GM23338 (cell line): ENCODE data around the gene PPP2R5B. TPM values are rescaled to one million over a fixed set of nuclear protein-coding genes. Genes with fewer than 3 reads are reported as not detected.

Experiments
- ATAC-seq: fragments of 200-7000 bp; cut with Tn5 transposase; 3 replicates; pipeline ENCODE4 v1.9.1; 2020
- DNase-seq: peaks from one replicate; pipeline ENCODE4 v3.0.0-alpha.2; 2015; ENCODE audit warnings: low spot score
- H2AFZ ChIP-seq: fragments of 200-600 bp; sonication (generic); 2 replicates; pipeline ENCODE4 v1.8.0; 2016; ENCODE audit warnings: antibody characterized with exemption, mild to moderate bottlenecking, moderate library complexity
- H3F3A ChIP-seq: fragments of 200-600 bp; sonication (generic); replicated peaks from 2 replicates; pipeline ENCODE4 v1.8.0; 2017; ENCODE audit warnings: antibody characterized with exemption, mixed run types, low read depth
- H3K27ac ChIP-seq: fragments of 200-600 bp; sonication (generic); 2 replicates; pipeline ENCODE4 v1.6.1; 2016; ENCODE audit warnings: low read depth
- H3K27me3 ChIP-seq: fragments of 200-600 bp; sonication (generic); 2 replicates; pipeline ENCODE4 v1.8.0; 2016; ENCODE audit warnings: mild to moderate bottlenecking, mixed run types, moderate library complexity; ENCODE audit not compliant: insufficient read depth
- H3K36me3 ChIP-seq: fragments of 200-600 bp; sonication (generic); 2 replicates; pipeline ENCODE4 v1.8.0; 2016; ENCODE audit warnings: mild to moderate bottlenecking; ENCODE audit not compliant: insufficient read depth
- H3K4me1 ChIP-seq: fragments of 200-600 bp; sonication (generic); 2 replicates; pipeline ENCODE4 v1.8.0; 2016; ENCODE audit warnings: mild to moderate bottlenecking, moderate library complexity; ENCODE audit not compliant: insufficient read depth
- H3K4me2 ChIP-seq: fragments of 200-600 bp; sonication (generic); 2 replicates; pipeline ENCODE4 v1.7.1; 2017; ENCODE audit warnings: mixed run types
- H3K4me3 ChIP-seq: fragments of 200-600 bp; sonication (generic); 2 replicates; pipeline ENCODE4 v1.6.1; 2016; ENCODE audit warnings: mixed run types
- H3K79me2 ChIP-seq: fragments of 200-600 bp; sonication (generic); replicated peaks from 2 replicates; pipeline ENCODE4 v1.8.0; 2017; ENCODE audit warnings: mild to moderate bottlenecking; ENCODE audit not compliant: insufficient read depth
- H3K9me2 ChIP-seq: fragments of 200-600 bp; sonication (generic); 2 replicates; pipeline ENCODE4 v1.8.0; 2017; ENCODE audit not compliant: insufficient read depth
- H4K20me1 ChIP-seq: fragments of 200-600 bp; sonication (generic); replicated peaks from 2 replicates; pipeline ENCODE4 v1.8.0; 2017; ENCODE audit warnings: mild to moderate bottlenecking; ENCODE audit not compliant: insufficient read depth
- H3K27ac Mint-ChIP-seq: 2 replicates; pipeline ENCODE4 v1.8.0; 2020; ENCODE audit warnings: inconsistent platforms, mild to moderate bottlenecking, moderate library complexity, mixed read lengths
- H3K27me3 Mint-ChIP-seq: 3 replicates; pipeline ENCODE4 v1.8.0; 2022; ENCODE audit warnings: low read depth, mild to moderate bottlenecking, moderate library complexity, mixed read lengths, inconsistent platforms; ENCODE audit not compliant: insufficient read depth, poor library complexity
- H3K36me3 Mint-ChIP-seq: 3 replicates; pipeline ENCODE4 v1.8.0; 2021; ENCODE audit warnings: low read depth, mild to moderate bottlenecking, inconsistent platforms, moderate library complexity, mixed read lengths
- H3K4me1 Mint-ChIP-seq: 3 replicates; pipeline ENCODE4 v1.8.0; 2020; ENCODE audit warnings: mild to moderate bottlenecking, inconsistent platforms, mixed read lengths
- H3K4me3 Mint-ChIP-seq: 3 replicates; pipeline ENCODE4 v1.8.0; 2021; ENCODE audit warnings: moderate library complexity, mild to moderate bottlenecking, inconsistent platforms, mixed read lengths
- H3K9me3 Mint-ChIP-seq: 3 replicates; pipeline ENCODE4 v1.8.0; 2020; ENCODE audit warnings: moderate library complexity, mild to moderate bottlenecking, inconsistent platforms, mixed read lengths
- CREB1 ChIP-seq: fragments of 250-450 bp; sonication (Bioruptor Pico); IDR thresholded peaks from 2 replicates; pipeline ENCODE4 v1.5.0; 2020; ENCODE audit warnings: low read depth, mild to moderate bottlenecking, moderate library complexity
- EZH2 ChIP-seq: fragments of 200-600 bp; sonication (generic); IDR thresholded peaks from one replicate; pipeline ENCODE4 v1.8.0; 2017; ENCODE audit warnings: antibody characterized with exemption, mild to moderate bottlenecking, low read depth; ENCODE audit not compliant: unreplicated experiment
- EZH2phosphoT487 ChIP-seq: fragments of 200-600 bp; sonication (generic); IDR thresholded peaks from one replicate; pipeline ENCODE4 v1.8.1; 2018; ENCODE audit warnings: antibody characterized with exemption; ENCODE audit not compliant: unreplicated experiment
- JUNB ChIP-seq: IDR thresholded peaks from one replicate; pipeline ENCODE4 v1.6.1; 2016; ENCODE audit warnings: antibody characterized with exemption; ENCODE audit not compliant: unreplicated experiment
- NANOG ChIP-seq: IDR thresholded peaks from 2 replicates; pipeline ENCODE4 v1.6.1; 2016; ENCODE audit warnings: antibody characterized with exemption, borderline replicate concordance
- POLR2AphosphoS5 ChIP-seq: IDR thresholded peaks from 2 replicates; pipeline ENCODE4 v1.6.1; 2016; ENCODE audit warnings: antibody characterized with exemption, low read depth
- STAT1 ChIP-seq: IDR thresholded peaks from one replicate; pipeline ENCODE4 v1.6.1; 2016; ENCODE audit warnings: antibody characterized with exemption; ENCODE audit not compliant: unreplicated experiment
- ZNF114 ChIP-seq: fragments of 250-450 bp; sonication (Bioruptor Pico); IDR thresholded peaks from 2 replicates; pipeline ENCODE4 v1.5.0; 2020; ENCODE audit warnings: mild to moderate bottlenecking, moderate library complexity
- ZNF331 ChIP-seq: fragments of 250-450 bp; sonication (Bioruptor Pico); IDR thresholded peaks from 2 replicates; pipeline ENCODE4 v1.5.0; 2020; ENCODE audit warnings: low read depth, mild to moderate bottlenecking, moderate library complexity
- polyA plus RNA-seq: library from polyadenylated mRNA; unstranded; fragments of >200 nt; fragmentation: Nextera tagmentation; extraction: Ambion mirVana; gene quantifications from 2 replicates; pipeline ENCODE4 v1.2.1, GENCODE V29; 2016
- total RNA-seq: library from RNA; depleted of rRNA; stranded (reverse); fragments of >200 nt; shearing (Covaris generic); gene quantifications from 2 replicates; pipeline ENCODE4 v1.2.3, GENCODE V29; 2014
- TF ChIP-seq, protein P1 (sequence below), 2 experiments: fragments of 200-600 bp in 1 of 2; sonication (generic) in 1 of 2; conservative IDR thresholded peaks; 2 replicates each; pipeline versions ENCODE4 v1.5.1 to v1.6.1; 2016 to 2017; ENCODE audit warnings: antibody characterized with exemption in 2 of 2, low read depth in 2 of 2, mild to moderate bottlenecking in 2 of 2, moderate library complexity in 1 of 2
- TF ChIP-seq, protein P2 (sequence below): fragments of 250-450 bp; sonication (Bioruptor Pico); IDR thresholded peaks from 2 replicates; pipeline ENCODE4 v1.5.0; 2020; ENCODE audit warnings: mild to moderate bottlenecking, moderate library complexity
- TF ChIP-seq, protein P3 (sequence below): IDR thresholded peaks from one replicate; pipeline ENCODE4 v1.6.1; 2018; ENCODE audit warnings: antibody characterized with exemption; ENCODE audit not compliant: unreplicated experiment
- TF ChIP-seq, protein P4 (sequence below): IDR thresholded peaks from 2 replicates; pipeline ENCODE4 v1.6.1; 2016; ENCODE audit warnings: antibody characterized with exemption

The PPP2R5B gene
- total and polyA plus RNA-seq, 2 experiments from 2014 or later: 2.8 to 5.8 TPM

DNA sequence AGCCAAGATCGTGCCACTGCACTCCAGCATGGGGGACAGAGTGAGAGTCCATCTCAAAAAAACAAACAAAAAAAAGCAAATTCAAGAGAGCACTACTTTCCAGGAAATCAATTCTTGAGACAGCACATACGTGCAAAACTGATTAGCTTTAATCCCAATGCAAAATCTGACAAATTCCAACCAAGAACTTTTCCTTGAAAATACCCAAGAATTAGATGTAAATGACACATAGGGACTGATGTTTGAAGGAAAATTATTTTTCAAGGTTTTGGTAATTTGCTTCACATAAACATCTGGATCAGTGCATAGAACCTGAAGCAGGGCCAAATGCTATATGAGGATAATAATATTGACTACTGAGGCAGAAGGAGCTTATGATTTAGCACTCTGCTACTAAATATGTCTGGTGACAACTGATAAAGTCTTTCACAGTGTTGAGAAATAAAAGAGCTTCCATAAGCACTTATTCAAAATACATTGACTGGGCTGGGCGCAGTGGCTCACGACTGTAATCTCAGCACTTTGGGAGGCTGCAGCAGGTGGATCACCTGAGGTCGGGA is 38.7 kb downstream of the PPP2R5B start:
- H3K4me3 ChIP-seq: no peak overlapping the region

More for the DNA sequence above, 38.7 kb downstream of the PPP2R5B start:
- no peaks in the 10 kb centered on the region for H4K20me1 ChIP-seq
- Mint-ChIP-seq H3K9me3 (no peaks in the 10 kb centered on the region), H3K27me3 (peaks cover 5% of the 10 kb centered on the region), H3K27ac (no peak overlapping the region), H3K4me1 (no peaks in the 10 kb centered on the region), H3K36me3 (no peaks in the 10 kb centered on the region), H3K4me3 (no peak overlapping the region)
- no peak for TF ChIP-seq POLR2AphosphoS5
- TF ChIP-seq, protein P1, sequence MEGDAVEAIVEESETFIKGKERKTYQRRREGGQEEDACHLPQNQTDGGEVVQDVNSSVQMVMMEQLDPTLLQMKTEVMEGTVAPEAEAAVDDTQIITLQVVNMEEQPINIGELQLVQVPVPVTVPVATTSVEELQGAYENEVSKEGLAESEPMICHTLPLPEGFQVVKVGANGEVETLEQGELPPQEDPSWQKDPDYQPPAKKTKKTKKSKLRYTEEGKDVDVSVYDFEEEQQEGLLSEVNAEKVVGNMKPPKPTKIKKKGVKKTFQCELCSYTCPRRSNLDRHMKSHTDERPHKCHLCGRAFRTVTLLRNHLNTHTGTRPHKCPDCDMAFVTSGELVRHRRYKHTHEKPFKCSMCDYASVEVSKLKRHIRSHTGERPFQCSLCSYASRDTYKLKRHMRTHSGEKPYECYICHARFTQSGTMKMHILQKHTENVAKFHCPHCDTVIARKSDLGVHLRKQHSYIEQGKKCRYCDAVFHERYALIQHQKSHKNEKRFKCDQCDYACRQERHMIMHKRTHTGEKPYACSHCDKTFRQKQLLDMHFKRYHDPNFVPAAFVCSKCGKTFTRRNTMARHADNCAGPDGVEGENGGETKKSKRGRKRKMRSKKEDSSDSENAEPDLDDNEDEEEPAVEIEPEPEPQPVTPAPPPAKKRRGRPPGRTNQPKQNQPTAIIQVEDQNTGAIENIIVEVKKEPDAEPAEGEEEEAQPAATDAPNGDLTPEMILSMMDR (conservative IDR thresholded peaks at IDR 0.05; ENCODE audit: low read depth in 2 of 2): no peak
- TF ChIP-seq, protein P2, sequence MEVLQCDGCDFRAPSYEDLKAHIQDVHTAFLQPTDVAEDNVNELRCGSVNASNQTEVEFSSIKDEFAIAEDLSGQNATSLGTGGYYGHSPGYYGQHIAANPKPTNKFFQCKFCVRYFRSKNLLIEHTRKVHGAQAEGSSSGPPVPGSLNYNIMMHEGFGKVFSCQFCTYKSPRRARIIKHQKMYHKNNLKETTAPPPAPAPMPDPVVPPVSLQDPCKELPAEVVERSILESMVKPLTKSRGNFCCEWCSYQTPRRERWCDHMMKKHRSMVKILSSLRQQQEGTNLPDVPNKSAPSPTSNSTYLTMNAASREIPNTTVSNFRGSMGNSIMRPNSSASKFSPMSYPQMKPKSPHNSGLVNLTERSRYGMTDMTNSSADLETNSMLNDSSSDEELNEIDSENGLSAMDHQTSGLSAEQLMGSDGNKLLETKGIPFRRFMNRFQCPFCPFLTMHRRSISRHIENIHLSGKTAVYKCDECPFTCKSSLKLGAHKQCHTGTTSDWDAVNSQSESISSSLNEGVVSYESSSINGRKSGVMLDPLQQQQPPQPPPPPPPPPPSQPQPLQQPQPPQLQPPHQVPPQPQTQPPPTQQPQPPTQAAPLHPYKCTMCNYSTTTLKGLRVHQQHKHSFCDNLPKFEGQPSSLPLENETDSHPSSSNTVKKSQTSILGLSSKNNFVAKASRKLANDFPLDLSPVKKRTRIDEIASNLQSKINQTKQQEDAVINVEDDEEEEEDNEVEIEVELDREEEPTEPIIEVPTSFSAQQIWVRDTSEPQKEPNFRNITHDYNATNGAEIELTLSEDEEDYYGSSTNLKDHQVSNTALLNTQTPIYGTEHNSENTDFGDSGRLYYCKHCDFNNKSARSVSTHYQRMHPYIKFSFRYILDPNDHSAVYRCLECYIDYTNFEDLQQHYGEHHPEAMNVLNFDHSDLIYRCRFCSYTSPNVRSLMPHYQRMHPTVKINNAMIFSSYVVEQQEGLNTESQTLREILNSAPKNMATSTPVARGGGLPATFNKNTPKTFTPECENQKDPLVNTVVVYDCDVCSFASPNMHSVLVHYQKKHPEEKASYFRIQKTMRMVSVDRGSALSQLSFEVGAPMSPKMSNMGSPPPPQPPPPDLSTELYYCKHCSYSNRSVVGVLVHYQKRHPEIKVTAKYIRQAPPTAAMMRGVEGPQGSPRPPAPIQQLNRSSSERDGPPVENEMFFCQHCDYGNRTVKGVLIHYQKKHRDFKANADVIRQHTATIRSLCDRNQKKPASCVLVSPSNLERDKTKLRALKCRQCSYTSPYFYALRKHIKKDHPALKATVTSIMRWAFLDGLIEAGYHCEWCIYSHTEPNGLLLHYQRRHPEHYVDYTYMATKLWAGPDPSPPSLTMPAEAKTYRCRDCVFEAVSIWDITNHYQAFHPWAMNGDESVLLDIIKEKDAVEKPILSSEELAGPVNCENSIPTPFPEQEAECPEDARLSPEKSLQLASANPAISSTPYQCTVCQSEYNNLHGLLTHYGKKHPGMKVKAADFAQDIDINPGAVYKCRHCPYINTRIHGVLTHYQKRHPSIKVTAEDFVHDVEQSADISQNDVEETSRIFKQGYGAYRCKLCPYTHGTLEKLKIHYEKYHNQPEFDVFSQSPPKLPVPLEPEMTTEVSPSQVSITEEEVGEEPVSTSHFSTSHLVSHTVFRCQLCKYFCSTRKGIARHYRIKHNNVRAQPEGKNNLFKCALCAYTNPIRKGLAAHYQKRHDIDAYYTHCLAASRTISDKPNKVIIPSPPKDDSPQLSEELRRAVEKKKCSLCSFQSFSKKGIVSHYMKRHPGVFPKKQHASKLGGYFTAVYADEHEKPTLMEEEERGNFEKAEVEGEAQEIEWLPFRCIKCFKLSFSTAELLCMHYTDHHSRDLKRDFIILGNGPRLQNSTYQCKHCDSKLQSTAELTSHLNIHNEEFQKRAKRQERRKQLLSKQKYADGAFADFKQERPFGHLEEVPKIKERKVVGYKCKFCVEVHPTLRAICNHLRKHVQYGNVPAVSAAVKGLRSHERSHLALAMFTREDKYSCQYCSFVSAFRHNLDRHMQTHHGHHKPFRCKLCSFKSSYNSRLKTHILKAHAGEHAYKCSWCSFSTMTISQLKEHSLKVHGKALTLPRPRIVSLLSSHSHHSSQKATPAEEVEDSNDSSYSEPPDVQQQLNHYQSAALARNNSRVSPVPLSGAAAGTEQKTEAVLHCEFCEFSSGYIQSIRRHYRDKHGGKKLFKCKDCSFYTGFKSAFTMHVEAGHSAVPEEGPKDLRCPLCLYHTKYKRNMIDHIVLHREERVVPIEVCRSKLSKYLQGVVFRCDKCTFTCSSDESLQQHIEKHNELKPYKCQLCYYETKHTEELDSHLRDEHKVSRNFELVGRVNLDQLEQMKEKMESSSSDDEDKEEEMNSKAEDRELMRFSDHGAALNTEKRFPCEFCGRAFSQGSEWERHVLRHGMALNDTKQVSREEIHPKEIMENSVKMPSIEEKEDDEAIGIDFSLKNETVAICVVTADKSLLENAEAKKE (CRISPR knock-in tag): no peak
- TF ChIP-seq EZH2: no peak
- no peak for TF ChIP-seq NANOG
- TF ChIP-seq ZNF114: no peak
- no peak for TF ChIP-seq STAT1
- no peak for TF ChIP-seq JUNB
- TF ChIP-seq EZH2phosphoT487: no peak
- TF ChIP-seq, protein P3, sequence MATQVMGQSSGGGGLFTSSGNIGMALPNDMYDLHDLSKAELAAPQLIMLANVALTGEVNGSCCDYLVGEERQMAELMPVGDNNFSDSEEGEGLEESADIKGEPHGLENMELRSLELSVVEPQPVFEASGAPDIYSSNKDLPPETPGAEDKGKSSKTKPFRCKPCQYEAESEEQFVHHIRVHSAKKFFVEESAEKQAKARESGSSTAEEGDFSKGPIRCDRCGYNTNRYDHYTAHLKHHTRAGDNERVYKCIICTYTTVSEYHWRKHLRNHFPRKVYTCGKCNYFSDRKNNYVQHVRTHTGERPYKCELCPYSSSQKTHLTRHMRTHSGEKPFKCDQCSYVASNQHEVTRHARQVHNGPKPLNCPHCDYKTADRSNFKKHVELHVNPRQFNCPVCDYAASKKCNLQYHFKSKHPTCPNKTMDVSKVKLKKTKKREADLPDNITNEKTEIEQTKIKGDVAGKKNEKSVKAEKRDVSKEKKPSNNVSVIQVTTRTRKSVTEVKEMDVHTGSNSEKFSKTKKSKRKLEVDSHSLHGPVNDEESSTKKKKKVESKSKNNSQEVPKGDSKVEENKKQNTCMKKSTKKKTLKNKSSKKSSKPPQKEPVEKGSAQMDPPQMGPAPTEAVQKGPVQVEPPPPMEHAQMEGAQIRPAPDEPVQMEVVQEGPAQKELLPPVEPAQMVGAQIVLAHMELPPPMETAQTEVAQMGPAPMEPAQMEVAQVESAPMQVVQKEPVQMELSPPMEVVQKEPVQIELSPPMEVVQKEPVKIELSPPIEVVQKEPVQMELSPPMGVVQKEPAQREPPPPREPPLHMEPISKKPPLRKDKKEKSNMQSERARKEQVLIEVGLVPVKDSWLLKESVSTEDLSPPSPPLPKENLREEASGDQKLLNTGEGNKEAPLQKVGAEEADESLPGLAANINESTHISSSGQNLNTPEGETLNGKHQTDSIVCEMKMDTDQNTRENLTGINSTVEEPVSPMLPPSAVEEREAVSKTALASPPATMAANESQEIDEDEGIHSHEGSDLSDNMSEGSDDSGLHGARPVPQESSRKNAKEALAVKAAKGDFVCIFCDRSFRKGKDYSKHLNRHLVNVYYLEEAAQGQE: no peak
- TF ChIP-seq ZNF331 (CRISPR knock-in tag): no peak
- no peak for TF ChIP-seq CREB1 (CRISPR knock-in tag)
- TF ChIP-seq, protein P4, sequence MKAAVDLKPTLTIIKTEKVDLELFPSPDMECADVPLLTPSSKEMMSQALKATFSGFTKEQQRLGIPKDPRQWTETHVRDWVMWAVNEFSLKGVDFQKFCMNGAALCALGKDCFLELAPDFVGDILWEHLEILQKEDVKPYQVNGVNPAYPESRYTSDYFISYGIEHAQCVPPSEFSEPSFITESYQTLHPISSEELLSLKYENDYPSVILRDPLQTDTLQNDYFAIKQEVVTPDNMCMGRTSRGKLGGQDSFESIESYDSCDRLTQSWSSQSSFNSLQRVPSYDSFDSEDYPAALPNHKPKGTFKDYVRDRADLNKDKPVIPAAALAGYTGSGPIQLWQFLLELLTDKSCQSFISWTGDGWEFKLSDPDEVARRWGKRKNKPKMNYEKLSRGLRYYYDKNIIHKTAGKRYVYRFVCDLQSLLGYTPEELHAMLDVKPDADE: no peak
- H3K79me2 ChIP-seq: no peaks in the 10 kb centered on the region
- no peak overlapping the region for H3K4me2 ChIP-seq
- DNase-seq: no peak
- H3F3A ChIP-seq: no peaks in the 10 kb centered on the region
- no peak overlapping the region for H2AFZ ChIP-seq
- peaks cover 3% of the 10 kb centered on the region; the same call in 1 of the 2 replicates for H3K27me3 ChIP-seq
- ATAC-seq: no peak
- no peaks in the 10 kb centered on the region for H3K4me1 ChIP-seq
- no peak overlapping the region for H3K27ac ChIP-seq
- no peaks in the 10 kb centered on the region for H3K36me3 ChIP-seq
- H3K9me2 ChIP-seq: no peaks in the 10 kb centered on the region
